Measurements from ENCODE around the gene DUSP2.
"Not testable (repeated sequence)": the region's sequence is repeated elsewhere in the genome, so short reads cannot be mapped to it uniquely, and the experiment has no call there.

DUSP2 gene

DNA sequence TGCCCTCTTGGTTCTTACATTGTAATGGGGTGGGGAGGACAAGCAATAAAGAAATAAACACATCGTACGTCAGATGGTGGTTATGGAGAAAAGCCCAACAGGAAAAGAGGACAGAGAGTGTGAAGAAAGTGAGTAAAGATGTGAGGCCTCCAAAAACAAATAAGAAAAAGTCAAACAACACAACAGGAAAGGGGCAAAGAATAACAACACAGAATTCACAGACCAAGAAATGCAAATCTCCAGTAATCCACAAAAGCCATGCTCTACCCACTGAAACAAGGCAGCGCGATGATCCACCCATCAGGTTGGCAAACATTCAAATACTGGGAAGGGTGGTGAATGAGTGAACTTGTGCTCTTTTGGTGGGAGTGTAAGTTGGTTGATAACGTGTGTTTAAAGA lies 16.7 kb upstream of the DUSP2 start:
- DNase-seq (ENCODE audit: low read depth), result no peak

- not testable (repeated sequence) for DNase-seq (ENCODE audit: low read depth)
These were observed 15.1 kb upstream of the DUSP2 start for GRCh38 chr2:96160366-96160765.

DNA sequence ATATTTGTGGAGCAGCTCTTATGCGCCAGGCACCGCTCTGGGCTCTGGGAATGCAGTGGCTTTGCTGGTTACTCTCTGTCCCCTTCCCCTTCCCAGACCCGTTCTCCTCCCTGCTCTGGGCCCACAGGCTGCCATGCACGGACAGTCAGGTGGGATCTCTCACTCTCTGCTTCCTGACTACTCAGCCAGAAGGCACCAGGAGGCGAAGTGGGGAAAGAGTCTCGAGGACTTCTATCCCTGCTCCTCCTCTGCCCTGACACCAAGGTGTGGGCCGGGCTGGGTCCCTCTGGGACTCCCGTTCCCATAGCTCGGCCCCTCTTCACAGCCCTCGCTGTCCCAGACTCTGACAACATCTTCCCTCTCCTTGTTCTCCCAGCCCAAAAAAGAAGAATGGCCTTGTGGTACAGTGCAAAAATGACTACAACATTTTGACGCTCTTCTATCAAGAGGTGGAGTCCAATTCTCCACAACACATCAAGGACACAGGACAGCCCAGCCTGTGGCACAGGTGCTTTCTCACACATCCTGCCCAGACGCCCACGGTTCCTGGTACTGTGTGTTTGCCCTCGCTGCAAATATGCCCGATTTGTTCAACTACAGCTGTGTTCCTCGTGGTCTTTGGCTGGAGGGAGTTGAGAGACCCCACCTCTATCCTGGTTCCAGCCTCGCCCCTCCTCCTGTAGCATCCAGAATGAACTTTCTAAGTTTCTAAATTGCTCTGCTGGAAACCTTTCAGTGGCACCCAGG lies 14.0 kb upstream of the DUSP2 start:
- DNase-seq (ENCODE audit: low read depth), result no peak

- DNase-seq (ENCODE audit: low read depth), result no peak
These were observed 13.3 kb upstream of the DUSP2 start for GRCh38 chr2:96158554-96158940.

DNA sequence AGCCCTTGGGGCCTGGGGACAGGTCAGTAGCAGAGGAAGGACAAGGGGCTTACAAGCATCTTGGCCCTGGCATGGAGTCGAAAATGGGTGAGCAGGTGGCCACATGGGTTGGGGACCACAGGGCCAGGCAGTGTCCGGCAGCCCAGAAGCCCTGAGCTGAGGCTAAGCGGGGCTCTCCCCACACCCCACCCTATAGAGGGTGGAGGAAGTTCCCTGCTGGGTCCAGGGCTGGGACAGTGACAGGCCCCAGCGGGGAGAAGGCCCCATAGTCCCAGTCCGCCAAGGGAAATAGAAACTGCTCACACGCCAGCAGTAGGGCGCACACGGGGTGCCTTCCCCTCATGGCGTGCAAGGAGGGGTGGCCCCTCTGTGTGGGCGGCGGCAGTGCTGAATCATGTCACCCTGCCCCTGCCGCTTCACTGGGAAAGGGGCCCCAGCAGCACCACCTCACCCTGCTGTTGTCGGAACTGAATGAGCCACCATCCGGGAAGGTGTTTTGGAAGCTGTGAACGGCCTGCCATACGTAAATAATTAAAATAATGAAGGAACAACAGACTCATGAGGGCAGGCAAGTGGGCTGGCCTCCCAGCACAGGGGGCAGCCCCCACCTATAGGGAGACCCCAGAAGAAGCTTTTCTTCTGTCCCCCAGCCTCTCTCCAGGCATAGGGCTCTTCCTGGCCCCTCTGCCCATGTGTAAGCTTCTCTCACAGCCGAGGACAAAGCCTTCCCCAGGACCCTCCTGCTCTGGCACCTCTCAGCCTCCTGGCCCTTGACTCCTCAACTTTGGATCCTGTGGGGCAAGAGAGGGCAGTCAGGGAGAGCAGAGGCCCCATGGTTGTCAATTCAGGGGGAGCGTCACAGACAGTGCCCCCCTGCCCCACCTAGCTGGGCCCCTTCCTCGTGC lies 12.7 kb upstream of the DUSP2 start:
- DNase-seq (ENCODE audit: low read depth), result peak; percentile 92

- DNase-seq (ENCODE audit: low read depth), result no peak
These were observed 11.8 kb upstream of the DUSP2 start for GRCh38 chr2:96156926-96157648.

- no peak for DNase-seq (ENCODE audit: low read depth)
These were observed 11.0 kb upstream of the DUSP2 start for GRCh38 chr2:96156011-96156820.

- DNase-seq (ENCODE audit: low read depth), result no peak
These were observed 9.5 kb upstream of the DUSP2 start for GRCh38 chr2:96154506-96155380.

GRCh38 chr2:96153991-96154431 lies 8.8 kb upstream of the DUSP2 start:
- DNase-seq (ENCODE audit: low read depth), result no peak

DNA sequence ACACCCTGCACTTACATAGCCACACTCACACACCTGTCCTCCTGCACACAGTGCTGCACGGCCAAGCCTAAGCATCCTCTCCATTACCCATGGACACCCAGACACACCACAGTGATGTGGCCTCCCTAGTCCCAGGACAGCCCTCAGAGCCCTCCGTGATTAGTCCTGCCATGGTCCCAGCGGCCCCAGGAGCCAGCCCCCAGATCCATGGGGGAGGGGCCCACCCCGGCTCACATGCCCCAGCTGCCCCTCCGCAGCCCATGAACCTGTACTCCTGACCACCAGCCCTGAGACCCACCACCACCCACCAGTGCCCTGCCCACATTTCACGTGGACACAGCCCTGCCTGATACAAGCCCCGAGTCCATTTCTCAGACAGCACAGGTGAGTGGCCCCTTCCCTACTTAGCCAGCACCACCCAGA lies 8.1 kb upstream of the DUSP2 start:
- DNase-seq (ENCODE audit: low read depth), result no peak

DNA sequence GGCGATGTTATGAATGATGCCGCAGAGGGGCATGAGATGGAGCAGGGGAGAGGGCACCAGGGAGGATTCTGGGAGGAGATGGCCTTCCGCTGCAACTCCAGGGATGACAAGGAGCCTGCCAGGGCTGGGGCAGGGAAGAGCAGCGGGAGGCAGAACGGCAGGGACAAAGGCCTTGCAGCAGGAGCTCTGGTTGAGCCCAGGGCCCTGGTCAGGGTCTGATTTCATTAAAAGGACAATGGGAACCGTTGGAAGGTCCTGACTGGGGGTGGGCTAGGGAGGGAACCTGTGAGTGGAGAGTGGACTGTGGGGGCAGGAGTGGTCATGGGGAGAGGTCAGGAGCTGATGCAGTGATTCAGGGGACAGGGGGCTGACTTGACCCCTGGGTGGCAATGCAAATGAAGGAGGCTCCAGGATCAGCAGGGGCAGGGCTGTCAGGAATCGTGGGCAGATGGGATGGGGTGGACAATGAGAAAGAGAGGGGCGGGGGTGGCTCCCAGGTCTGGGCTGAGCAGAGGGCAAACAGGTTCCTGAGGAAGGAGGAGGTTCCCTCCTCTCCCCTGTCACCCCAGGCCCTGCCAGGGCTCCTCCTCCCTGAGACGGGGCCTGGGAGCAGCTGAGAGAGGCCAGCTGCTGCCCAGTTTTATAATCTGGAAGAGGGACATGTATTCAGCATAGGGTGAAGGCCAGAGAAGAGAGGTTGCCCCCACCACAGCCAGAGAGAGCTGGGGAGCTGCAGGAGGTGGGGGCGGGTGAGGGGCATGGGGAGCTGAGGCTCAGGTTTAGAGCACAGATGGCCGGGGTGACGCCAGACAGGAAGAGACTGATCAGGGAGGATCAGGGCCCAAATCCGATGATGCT lies 7.3 kb upstream of the DUSP2 start:
- DNase-seq (ENCODE audit: low read depth), result no peak

- DNase-seq (ENCODE audit: low read depth), result no peak
These were observed 6.5 kb upstream of the DUSP2 start for GRCh38 chr2:96151595-96152303.

DNA sequence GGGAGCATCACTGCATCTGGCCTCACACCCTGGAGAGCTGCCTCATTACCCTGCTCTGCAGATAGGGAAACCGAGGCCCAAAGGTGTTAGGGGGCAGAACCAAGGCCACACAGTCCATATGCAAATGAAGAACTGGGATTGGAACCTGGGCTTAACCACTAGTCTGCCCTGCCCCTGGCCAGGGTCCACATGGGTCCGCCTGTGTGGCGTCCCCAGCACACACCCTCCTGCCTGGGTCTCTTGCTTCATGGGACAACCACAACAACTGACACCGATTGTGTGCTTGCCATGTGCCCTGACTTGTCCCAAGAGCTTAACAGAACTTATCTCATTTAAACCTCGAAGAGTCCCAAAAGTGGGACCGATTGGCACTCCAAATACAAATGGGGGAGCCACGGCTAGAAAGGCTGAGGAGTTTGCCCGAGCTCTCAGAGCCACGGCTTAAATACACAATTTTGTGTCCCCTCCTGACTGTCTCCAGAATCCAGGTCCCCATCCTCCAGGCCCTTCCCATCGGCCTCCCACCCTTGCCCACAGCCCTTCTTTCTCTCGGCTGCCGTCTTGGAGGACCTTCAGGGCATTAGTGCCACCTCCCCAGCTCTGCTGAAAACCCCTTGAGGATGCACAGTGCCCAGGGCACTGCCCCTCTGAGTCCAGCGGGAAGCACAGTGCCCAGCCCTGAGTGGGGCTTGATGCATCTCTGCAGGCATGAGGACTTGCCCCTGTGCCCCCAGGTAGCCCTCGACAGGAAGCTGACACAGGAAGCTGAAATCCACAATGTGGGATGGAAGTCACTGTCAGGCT lies 5.8 kb upstream of the DUSP2 start:
- no peak for DNase-seq (ENCODE audit: low read depth)

DNA sequence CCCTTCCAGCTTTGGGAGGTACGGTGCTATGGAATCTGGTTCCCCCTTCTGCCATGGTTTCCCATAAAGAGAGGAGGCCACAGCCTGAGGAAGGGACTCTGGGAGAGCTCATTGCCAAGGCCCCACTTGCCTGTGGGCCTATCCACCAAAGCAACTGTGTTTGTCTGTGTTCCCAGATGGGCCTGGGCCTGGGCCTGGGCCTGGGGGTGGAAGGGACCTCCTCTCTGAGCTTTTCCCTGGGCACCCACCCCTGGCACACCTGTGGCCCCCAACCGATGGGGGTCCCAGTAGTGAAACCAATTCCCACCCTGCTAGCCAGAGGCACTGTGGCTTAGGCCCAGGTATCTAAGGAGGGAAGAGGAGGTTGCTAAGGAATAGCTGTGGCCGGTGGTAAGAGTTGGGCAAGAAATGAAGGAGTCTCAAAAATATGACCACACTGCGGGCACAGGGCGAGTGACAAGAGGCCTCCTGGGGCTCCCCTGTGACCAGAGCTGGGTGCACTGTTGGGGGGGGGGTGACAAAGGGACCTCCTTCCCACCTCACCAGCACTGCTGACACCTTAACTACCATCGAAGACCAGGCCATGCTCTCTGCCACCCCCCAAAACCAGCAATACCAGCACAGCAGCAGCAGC lies 4.9 kb upstream of the DUSP2 start:
- no peak for DNase-seq (ENCODE audit: low read depth)

GRCh38 chr2:96148410-96149217 lies 3.4 kb upstream of the DUSP2 start:
- DNase-seq (ENCODE audit: low read depth), result peak; percentile 93

- DNase-seq (ENCODE audit: low read depth), result no peak
These were observed 2.5 kb upstream of the DUSP2 start for GRCh38 chr2:96147593-96148201.

All from activated gamma-delta T cell treated with anti-CD3 and anti-CD28 coated beads, Interleukin-2, amount 50 U/mL, for 16 hours (primary cell).